ENCODE measurements around the gene TOX2.

DNA sequence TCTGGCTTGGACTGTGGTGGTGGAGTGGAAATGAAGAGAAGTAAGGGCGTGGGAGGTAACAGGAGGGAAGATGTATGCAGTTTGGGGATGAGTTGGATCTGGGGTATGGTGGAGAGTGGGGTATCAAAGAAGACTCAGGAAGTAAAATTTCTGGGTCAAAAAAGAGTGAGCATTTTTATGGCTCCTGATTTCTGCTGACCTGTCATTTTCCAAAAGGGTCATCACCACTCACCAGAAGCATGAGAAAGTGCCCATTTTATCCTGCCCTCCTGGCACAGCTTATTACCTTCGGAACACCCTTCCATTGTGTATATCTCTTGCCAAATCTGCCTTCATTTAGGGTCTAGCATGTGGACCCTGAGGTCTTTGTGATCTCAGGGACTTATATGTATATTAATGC lies 17.3 kb downstream of the TOX2 start:
- TF ChIP-seq, protein P1, sequence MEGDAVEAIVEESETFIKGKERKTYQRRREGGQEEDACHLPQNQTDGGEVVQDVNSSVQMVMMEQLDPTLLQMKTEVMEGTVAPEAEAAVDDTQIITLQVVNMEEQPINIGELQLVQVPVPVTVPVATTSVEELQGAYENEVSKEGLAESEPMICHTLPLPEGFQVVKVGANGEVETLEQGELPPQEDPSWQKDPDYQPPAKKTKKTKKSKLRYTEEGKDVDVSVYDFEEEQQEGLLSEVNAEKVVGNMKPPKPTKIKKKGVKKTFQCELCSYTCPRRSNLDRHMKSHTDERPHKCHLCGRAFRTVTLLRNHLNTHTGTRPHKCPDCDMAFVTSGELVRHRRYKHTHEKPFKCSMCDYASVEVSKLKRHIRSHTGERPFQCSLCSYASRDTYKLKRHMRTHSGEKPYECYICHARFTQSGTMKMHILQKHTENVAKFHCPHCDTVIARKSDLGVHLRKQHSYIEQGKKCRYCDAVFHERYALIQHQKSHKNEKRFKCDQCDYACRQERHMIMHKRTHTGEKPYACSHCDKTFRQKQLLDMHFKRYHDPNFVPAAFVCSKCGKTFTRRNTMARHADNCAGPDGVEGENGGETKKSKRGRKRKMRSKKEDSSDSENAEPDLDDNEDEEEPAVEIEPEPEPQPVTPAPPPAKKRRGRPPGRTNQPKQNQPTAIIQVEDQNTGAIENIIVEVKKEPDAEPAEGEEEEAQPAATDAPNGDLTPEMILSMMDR (conservative IDR thresholded peaks at IDR 0.05; ENCODE audit: low read depth, low read length) = no peak
- TF ChIP-seq EZH2 (IDR thresholded peaks at IDR 0.05; ENCODE audit: borderline replicate concordance, low read depth, low read length, poor library complexity, severe bottlenecking) = no peak

All from A673 (cell line).